Endodermal cell (in vitro differentiated cells): ENCODE data around the gene LTB4R2. TPM values are rescaled to one million over a fixed set of nuclear protein-coding genes. Genes with fewer than 3 reads are reported as not detected.

Experiments
- DNase-seq: peaks from one replicate; pipeline ENCODE4 v3.0.0-alpha.2; 2017
- H3K27ac ChIP-seq: 2 replicates; pipeline ENCODE4 v1.5.1; 2013; ENCODE audit warnings: mild to moderate bottlenecking, low read depth, low read length, moderate library complexity
- H3K27me3 ChIP-seq: 2 replicates; pipeline ENCODE4 v1.6.1; 2013; ENCODE audit warnings: mild to moderate bottlenecking, low read length, moderate library complexity; ENCODE audit not compliant: insufficient read depth, control insufficient read depth, poor library complexity, severe bottlenecking
- H3K36me3 ChIP-seq: 2 replicates; pipeline ENCODE4 v1.7.0; 2013; ENCODE audit warnings: mild to moderate bottlenecking, low read length, moderate library complexity; ENCODE audit not compliant: control insufficient read depth, insufficient read depth
- H3K4me1 ChIP-seq: one replicate; pipeline ENCODE4 v1.7.0; 2013; ENCODE audit warnings: low read length; ENCODE audit not compliant: control insufficient read depth, insufficient read depth
- H3K4me3 ChIP-seq: 2 replicates; pipeline ENCODE4 v1.5.1; 2013; ENCODE audit warnings: mild to moderate bottlenecking, low read length, moderate library complexity
- H3K9ac ChIP-seq: 2 replicates; pipeline ENCODE4 v1.6.1; 2013; ENCODE audit warnings: mild to moderate bottlenecking, low read length, moderate library complexity; ENCODE audit not compliant: poor library complexity, severe bottlenecking; ENCODE audit errors: extremely low read depth
- H3K9me3 ChIP-seq: 2 replicates; pipeline ENCODE4 v1.6.1; 2013; ENCODE audit warnings: mild to moderate bottlenecking, low read length, moderate library complexity; ENCODE audit not compliant: control insufficient read depth
- H3K27ac Mint-ChIP-seq: 2 replicates; pipeline ENCODE4 v1.8.0; 2020; ENCODE audit warnings: mixed read lengths
- H3K27me3 Mint-ChIP-seq: 2 replicates; pipeline ENCODE4 v1.8.0; 2021; ENCODE audit warnings: mild to moderate bottlenecking, mixed read lengths; ENCODE audit not compliant: insufficient read depth
- H3K36me3 Mint-ChIP-seq: 2 replicates; pipeline ENCODE4 v1.8.0; 2020; ENCODE audit warnings: low read depth, mixed read lengths
- H3K4me1 Mint-ChIP-seq: 2 replicates; pipeline ENCODE4 v1.8.0; 2020; ENCODE audit warnings: mixed read lengths
- H3K4me3 Mint-ChIP-seq: 2 replicates; pipeline ENCODE4 v1.8.0; 2020; ENCODE audit warnings: mild to moderate bottlenecking, moderate library complexity, mixed read lengths
- H3K9me3 Mint-ChIP-seq: 2 replicates; pipeline ENCODE4 v1.8.0; 2020; ENCODE audit warnings: mild to moderate bottlenecking, mixed read lengths
- WGBS, 2 experiments: methylation state at CpG; one replicate each; pipeline versions ENCODE4 v1.1.5 to v1.1.7; 2013; ENCODE audit warnings: missing lambda C conversion rate in 2 of 2, mixed read lengths in 1 of 2; ENCODE audit not compliant: insufficient coverage in 1 of 2, insufficient read length in 1 of 2; 5-methylcytosine and 5-hydroxymethylcytosine counted together
- total RNA-seq, 2 donors: library from RNA; stranded (reverse); fragmentation: NEBNext Ultra II Directional in 1 of 2; extraction: Animal tissue kit (Norgen Biotek cat#: 25700) in 1 of 2; gene quantifications; 2 replicates in 1 of 2; 3 replicates in 1 of 2; pipeline ENCODE4 v1.2.1, GENCODE V29; 2021
- TF ChIP-seq, protein P1 (sequence below): fragments of 200-600 bp; sonication (generic); conservative IDR thresholded peaks from 2 replicates; pipeline ENCODE4 v1.5.0; 2021; ENCODE audit warnings: antibody characterized with exemption, mild to moderate bottlenecking

LTB4R2 gene
- total RNA-seq, 2 donors from 2014 or later: 7.4 to 9.5 TPM

DNA sequence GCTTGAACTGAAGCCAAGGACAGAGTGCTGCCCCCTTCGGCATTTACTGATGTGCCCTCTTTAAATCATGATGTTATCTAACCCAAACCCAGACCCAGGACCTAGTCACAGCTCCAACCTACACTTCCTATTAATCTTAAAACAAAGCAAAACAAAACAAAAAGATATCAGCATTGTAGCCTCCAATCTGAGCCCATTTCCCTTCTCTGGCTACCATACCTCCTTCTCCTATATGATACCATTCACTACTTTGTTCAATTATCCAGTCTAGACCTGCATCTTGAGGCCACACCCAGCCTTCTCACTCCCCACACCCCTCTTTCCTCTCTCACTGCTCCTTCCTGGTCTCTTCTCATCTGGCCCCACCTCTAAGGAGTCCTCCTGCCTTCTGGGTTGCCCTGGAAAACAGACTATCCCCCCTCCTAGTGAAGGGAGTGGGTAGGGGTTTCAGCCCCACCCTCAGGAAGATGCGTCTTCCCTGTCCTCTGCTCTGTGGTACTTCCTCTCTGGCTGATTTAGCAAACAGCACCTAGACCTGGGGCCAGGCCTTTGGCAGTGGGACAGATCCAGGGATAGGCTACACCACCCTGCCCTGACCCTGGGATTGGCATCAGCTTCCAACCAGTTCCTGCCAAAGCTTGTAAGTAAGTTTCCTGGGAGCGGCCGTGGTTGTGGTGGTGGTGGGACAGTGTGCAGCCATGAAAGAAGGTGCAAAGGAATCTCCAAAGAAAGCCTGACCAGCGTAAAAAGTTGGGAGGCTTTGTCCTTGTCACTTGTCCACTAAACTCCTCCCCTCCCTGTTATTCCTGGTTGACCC, 4.6 kb downstream of the LTB4R2 start:
- Mint-ChIP-seq H3K4me3 (no peak overlapping the region), H3K27me3 (peaks cover 50% of the 10 kb centered on the region), H3K9me3 (no peaks in the 10 kb centered on the region), H3K27ac (no peak overlapping the region), H3K4me1 (peaks cover 2% of the 10 kb centered on the region), H3K36me3 (peaks cover 5% of the 10 kb centered on the region)
- H3K36me3 ChIP-seq: no peaks in the 10 kb centered on the region
- no peak overlapping the region for H3K27ac ChIP-seq
- WGBS, 2 experiments: 93 to 100% methylated on average over 3 to 5 of the region's 5 CpGs
- TF ChIP-seq, protein P1, sequence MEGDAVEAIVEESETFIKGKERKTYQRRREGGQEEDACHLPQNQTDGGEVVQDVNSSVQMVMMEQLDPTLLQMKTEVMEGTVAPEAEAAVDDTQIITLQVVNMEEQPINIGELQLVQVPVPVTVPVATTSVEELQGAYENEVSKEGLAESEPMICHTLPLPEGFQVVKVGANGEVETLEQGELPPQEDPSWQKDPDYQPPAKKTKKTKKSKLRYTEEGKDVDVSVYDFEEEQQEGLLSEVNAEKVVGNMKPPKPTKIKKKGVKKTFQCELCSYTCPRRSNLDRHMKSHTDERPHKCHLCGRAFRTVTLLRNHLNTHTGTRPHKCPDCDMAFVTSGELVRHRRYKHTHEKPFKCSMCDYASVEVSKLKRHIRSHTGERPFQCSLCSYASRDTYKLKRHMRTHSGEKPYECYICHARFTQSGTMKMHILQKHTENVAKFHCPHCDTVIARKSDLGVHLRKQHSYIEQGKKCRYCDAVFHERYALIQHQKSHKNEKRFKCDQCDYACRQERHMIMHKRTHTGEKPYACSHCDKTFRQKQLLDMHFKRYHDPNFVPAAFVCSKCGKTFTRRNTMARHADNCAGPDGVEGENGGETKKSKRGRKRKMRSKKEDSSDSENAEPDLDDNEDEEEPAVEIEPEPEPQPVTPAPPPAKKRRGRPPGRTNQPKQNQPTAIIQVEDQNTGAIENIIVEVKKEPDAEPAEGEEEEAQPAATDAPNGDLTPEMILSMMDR: no peak
- H3K9ac ChIP-seq: no peak overlapping the region
- no peaks in the 10 kb centered on the region for H3K9me3 ChIP-seq
- no peak overlapping the region for H3K4me3 ChIP-seq
- H3K27me3 ChIP-seq: peaks cover 6% of the 10 kb centered on the region
- no peak for DNase-seq
- H3K4me1 ChIP-seq: no peaks in the 10 kb centered on the region

- H3K36me3 ChIP-seq: no peaks in the 10 kb centered on the region
- H3K4me1 ChIP-seq: no peaks in the 10 kb centered on the region
These were observed 5.4 kb downstream of the LTB4R2 start for GRCh38 chr14:24315243-24315806.

DNA sequence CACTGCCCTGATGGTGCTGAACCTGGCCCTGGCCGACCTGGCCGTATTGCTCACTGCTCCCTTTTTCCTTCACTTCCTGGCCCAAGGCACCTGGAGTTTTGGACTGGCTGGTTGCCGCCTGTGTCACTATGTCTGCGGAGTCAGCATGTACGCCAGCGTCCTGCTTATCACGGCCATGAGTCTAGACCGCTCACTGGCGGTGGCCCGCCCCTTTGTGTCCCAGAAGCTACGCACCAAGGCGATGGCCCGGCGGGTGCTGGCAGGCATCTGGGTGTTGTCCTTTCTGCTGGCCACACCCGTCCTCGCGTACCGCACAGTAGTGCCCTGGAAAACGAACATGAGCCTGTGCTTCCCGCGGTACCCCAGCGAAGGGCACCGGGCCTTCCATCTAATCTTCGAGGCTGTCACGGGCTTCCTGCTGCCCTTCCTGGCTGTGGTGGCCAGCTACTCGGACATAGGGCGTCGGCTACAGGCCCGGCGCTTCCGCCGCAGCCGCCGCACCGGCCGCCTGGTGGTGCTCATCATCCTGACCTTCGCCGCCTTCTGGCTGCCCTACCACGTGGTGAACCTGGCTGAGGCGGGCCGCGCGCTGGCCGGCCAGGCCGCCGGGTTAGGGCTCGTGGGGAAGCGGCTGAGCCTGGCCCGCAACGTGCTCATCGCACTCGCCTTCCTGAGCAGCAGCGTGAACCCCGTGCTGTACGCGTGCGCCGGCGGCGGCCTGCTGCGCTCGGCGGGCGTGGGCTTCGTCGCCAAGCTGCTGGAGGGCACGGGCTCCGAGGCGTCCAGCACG, 6.1 kb downstream of the LTB4R2 start:
- H3K4me3 Mint-ChIP-seq: no peak overlapping the region
- peak; percentile 86 for DNase-seq

More at GRCh38 chr14:24315243-24315806, 5.4 kb downstream of the LTB4R2 start:
- Histone ChIP-seq H3K9me3 (no peaks in the 10 kb centered on the region), H3K27me3 (peaks cover 7% of the 10 kb centered on the region), H3K9ac (no peak overlapping the region), H3K27ac (no peak overlapping the region), H3K4me3 (no peak overlapping the region)
- 91 to 98% methylated on average over 6 to 10 of the region's 10 CpGs for WGBS, 2 experiments
- Mint-ChIP-seq H3K4me3 (no peak overlapping the region), H3K36me3 (peaks cover 1% of the 10 kb centered on the region), H3K4me1 (peaks cover 2% of the 10 kb centered on the region), H3K27me3 (peaks cover 58% of the 10 kb centered on the region), H3K9me3 (no peaks in the 10 kb centered on the region), H3K27ac (no peak overlapping the region)
- DNase-seq: no peak
- TF ChIP-seq, protein P1: no peak

More for the DNA sequence above, 6.1 kb downstream of the LTB4R2 start:
- no peaks in the 10 kb centered on the region for H3K4me1 ChIP-seq
- H3K27ac ChIP-seq: no peak overlapping the region
- TF ChIP-seq, protein P1: peak; percentile 65
- Mint-ChIP-seq H3K9me3 (no peaks in the 10 kb centered on the region), H3K27ac (no peak overlapping the region), H3K4me1 (peaks cover 2% of the 10 kb centered on the region), H3K27me3 (peaks cover 60% of the 10 kb centered on the region), H3K36me3 (no peaks in the 10 kb centered on the region)
- H3K9ac ChIP-seq: no peak overlapping the region
- 94 to 95% methylated on average over 64 to 70 of the region's 70 CpGs for WGBS, 2 experiments
- no peak overlapping the region for H3K4me3 ChIP-seq
- peaks cover 7% of the 10 kb centered on the region for H3K27me3 ChIP-seq
- no peaks in the 10 kb centered on the region for H3K36me3 ChIP-seq
- no peaks in the 10 kb centered on the region for H3K9me3 ChIP-seq
